Prostate gland (tissue), 2 donors: ENCODE data around the gene LPP.

Experiments
- POLR2A ChIP-seq: fragments of 450-650 bp; IDR thresholded peaks from one replicate; pipeline ENCODE4 v1.6.1; 2016; ENCODE audit warnings: antibody characterized with exemption, mild to moderate bottlenecking
- POLR2AphosphoS5 ChIP-seq: sonication (generic); formaldehyde crosslinking; IDR thresholded peaks from one replicate; pipeline ENCODE4 v1.6.1; 2017; ENCODE audit warnings: antibody characterized with exemption
- TF ChIP-seq, protein P1 (sequence below), 4 experiments: fragments of 200-600 bp in 2 of 4; fragments of 450-650 bp in 2 of 4; sonication (generic) in 2 of 4; IDR thresholded peaks; 1 replicate in 3 of 4; 2 replicates in 1 of 4; pipeline ENCODE4 v1.5.1; 2016 to 2019; ENCODE audit warnings: antibody characterized with exemption in 4 of 4, mild to moderate bottlenecking in 2 of 4, moderate library complexity in 2 of 4

DNA sequence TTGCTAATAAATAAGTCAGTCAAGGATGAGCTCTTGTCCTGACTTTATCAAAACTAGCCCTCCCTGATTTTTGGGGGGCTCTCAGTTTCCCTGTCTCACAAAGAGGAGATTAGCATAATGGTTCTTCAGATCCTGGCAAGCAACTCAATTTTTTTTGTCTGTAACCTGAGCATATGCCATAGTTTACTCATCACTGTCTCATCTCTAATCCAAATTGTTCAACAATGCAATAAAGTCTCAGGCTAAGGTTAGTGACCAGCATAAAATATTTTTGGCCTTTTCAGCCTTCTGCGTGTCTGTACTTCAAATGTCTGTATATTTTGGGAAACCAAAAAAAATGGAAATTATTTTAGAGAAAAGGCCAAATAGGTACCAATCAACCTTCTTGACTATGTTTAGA, 552.2 kb downstream of the LPP start:
- TF ChIP-seq POLR2A (no peak), POLR2AphosphoS5 (no peak)
- TF ChIP-seq, protein P1, sequence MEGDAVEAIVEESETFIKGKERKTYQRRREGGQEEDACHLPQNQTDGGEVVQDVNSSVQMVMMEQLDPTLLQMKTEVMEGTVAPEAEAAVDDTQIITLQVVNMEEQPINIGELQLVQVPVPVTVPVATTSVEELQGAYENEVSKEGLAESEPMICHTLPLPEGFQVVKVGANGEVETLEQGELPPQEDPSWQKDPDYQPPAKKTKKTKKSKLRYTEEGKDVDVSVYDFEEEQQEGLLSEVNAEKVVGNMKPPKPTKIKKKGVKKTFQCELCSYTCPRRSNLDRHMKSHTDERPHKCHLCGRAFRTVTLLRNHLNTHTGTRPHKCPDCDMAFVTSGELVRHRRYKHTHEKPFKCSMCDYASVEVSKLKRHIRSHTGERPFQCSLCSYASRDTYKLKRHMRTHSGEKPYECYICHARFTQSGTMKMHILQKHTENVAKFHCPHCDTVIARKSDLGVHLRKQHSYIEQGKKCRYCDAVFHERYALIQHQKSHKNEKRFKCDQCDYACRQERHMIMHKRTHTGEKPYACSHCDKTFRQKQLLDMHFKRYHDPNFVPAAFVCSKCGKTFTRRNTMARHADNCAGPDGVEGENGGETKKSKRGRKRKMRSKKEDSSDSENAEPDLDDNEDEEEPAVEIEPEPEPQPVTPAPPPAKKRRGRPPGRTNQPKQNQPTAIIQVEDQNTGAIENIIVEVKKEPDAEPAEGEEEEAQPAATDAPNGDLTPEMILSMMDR (IDR thresholded peaks at IDR 0.05) = no peak
